DND-41 (cell line): Measurements from ENCODE around the gene OR52J3.

Source experiments
- ATAC-seq: fragments of 200-7000 bp; cut with Tn5 transposase; 3 replicates; pipeline ENCODE4 v1.9.1; 2021; ENCODE audit warnings: low read depth; ENCODE audit not compliant: insufficient read depth
- DNase-seq: peaks from one replicate; pipeline ENCODE4 v3.0.0-alpha.2; 2020
- H2AFZ ChIP-seq: 2 replicates; pipeline ENCODE4 v1.6.0; 2012; ENCODE audit warnings: low read depth, low read length
- H3K27ac ChIP-seq: 2 replicates; pipeline ENCODE4 v1.5.1; 2012; ENCODE audit warnings: low read length, inconsistent platforms
- H3K27me3 ChIP-seq: fragments of 200-600 bp; sonication (generic); 2 replicates; pipeline ENCODE4 v1.6.0; 2012; ENCODE audit warnings: low read length, mild to moderate bottlenecking, inconsistent platforms; ENCODE audit not compliant: insufficient read depth, poor library complexity
- H3K36me3 ChIP-seq: 2 replicates; pipeline ENCODE4 v1.5.1; 2012; ENCODE audit warnings: low read length, inconsistent platforms; ENCODE audit not compliant: insufficient read depth
- H3K4me1 ChIP-seq: 2 replicates; pipeline ENCODE4 v1.5.1; 2012; ENCODE audit warnings: mild to moderate bottlenecking, low read length; ENCODE audit not compliant: insufficient read depth
- H3K4me2 ChIP-seq: 2 replicates; pipeline ENCODE4 v1.6.0; 2012; ENCODE audit warnings: mild to moderate bottlenecking, moderate library complexity, low read length, inconsistent platforms; ENCODE audit not compliant: insufficient read depth
- H3K4me3 ChIP-seq, 2 experiments: fragments of 200-600 bp in 1 of 2; shearing (Covaris generic) in 1 of 2; 2 replicates each; pipeline ENCODE4 v1.5.1; 2012 to 2016; ENCODE audit warnings: inconsistent platforms in 2 of 2, low read length in 2 of 2, mild to moderate bottlenecking in 2 of 2, low read depth in 1 of 2, moderate library complexity in 1 of 2
- H3K79me2 ChIP-seq: 2 replicates; pipeline ENCODE4 v1.6.0; 2012; ENCODE audit warnings: low read length, inconsistent platforms; ENCODE audit not compliant: insufficient read depth
- H3K9ac ChIP-seq: 2 replicates; pipeline ENCODE4 v1.6.0; 2012; ENCODE audit warnings: low read depth, mild to moderate bottlenecking, inconsistent platforms, low read length, moderate library complexity
- H3K9me3 ChIP-seq: 2 replicates; pipeline ENCODE4 v1.5.1; 2012; ENCODE audit warnings: low read length, moderate library complexity, mild to moderate bottlenecking, inconsistent platforms; ENCODE audit not compliant: insufficient read depth, severe bottlenecking
- H4K20me1 ChIP-seq: 2 replicates; pipeline ENCODE4 v1.6.0; 2012; ENCODE audit warnings: low read length; ENCODE audit not compliant: insufficient read depth
- EZH2 ChIP-seq: IDR thresholded peaks from 3 replicates; pipeline ENCODE4 v1.6.1; 2012; ENCODE audit warnings: borderline replicate concordance, low read depth, mild to moderate bottlenecking, moderate library complexity, low read length, inconsistent platforms; ENCODE audit not compliant: severe bottlenecking
- TF ChIP-seq, protein P1 (sequence below): IDR thresholded peaks from 2 replicates; pipeline ENCODE4 v1.5.1; 2012; ENCODE audit warnings: borderline replicate concordance, low read length, moderate library complexity, mild to moderate bottlenecking; ENCODE audit not compliant: poor library complexity, severe bottlenecking; ENCODE audit errors: extremely low read depth

OR52J3 gene

DNA sequence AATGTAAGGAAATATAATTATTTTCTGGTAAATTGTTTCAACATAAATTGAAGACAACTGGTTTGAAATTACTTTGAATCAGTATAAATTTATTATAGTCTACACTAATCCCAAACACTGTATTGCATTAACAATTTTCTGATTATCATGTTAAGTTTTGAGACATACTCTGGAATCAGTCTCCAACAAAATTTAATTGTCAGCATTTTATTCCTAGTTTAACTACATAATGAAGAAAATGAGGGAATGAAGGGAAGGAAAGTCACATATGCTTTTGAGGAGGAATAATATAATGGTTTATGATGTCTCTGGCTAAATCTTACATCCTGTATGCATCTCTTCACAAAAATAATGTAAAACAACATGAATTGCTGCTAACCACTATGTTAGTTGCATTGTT lies 37.3 kb downstream of the OR52J3 start:
- Histone ChIP-seq H3K4me2 (no peak overlapping the region), H4K20me1 (no peaks in the 10 kb centered on the region), H3K36me3 (no peaks in the 10 kb centered on the region), H3K9ac (no peak overlapping the region), H3K79me2 (no peaks in the 10 kb centered on the region), H3K4me3 (no peak overlapping the region), H3K27me3 (no peaks in the 10 kb centered on the region), H3K4me1 (no peaks in the 10 kb centered on the region), H3K27ac (no peak overlapping the region), H2AFZ (no peak overlapping the region), H3K9me3 (no peaks in the 10 kb centered on the region)
- DNase-seq (no peak), ATAC-seq (no peak)
- no peak for TF ChIP-seq EZH2
- TF ChIP-seq, protein P1, sequence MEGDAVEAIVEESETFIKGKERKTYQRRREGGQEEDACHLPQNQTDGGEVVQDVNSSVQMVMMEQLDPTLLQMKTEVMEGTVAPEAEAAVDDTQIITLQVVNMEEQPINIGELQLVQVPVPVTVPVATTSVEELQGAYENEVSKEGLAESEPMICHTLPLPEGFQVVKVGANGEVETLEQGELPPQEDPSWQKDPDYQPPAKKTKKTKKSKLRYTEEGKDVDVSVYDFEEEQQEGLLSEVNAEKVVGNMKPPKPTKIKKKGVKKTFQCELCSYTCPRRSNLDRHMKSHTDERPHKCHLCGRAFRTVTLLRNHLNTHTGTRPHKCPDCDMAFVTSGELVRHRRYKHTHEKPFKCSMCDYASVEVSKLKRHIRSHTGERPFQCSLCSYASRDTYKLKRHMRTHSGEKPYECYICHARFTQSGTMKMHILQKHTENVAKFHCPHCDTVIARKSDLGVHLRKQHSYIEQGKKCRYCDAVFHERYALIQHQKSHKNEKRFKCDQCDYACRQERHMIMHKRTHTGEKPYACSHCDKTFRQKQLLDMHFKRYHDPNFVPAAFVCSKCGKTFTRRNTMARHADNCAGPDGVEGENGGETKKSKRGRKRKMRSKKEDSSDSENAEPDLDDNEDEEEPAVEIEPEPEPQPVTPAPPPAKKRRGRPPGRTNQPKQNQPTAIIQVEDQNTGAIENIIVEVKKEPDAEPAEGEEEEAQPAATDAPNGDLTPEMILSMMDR, result no peak

DNA sequence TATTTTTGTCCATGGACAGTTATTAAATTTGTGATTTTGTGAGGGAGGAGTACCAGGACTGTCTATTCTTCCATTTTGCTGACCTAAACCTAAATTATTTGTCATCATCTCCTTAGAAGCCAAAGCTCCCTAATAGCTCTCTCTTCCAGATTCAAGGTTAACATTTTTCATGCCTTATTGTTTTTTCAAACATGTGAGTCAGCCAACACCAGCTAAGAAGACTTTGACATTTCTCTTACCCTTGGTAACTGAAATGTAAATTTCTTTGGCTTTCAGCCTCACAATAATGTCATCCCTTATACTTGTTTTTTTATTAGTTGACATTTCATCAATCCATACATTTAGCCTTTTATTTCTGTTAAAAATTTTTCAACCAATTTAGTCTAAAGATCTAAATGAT lies 42.2 kb downstream of the OR52J3 start:
- no peak overlapping the region for H3K4me2 ChIP-seq
- ATAC-seq (no peak), DNase-seq (no peak)
- no peak overlapping the region for H2AFZ ChIP-seq
- no peaks in the 10 kb centered on the region for H4K20me1 ChIP-seq
- no peak overlapping the region for H3K27ac ChIP-seq
- no peaks in the 10 kb centered on the region for H3K4me1 ChIP-seq
- no peak overlapping the region for H3K9ac ChIP-seq
- no peaks in the 10 kb centered on the region for H3K36me3 ChIP-seq
- H3K79me2 ChIP-seq, result no peaks in the 10 kb centered on the region
- H3K9me3 ChIP-seq, result no peaks in the 10 kb centered on the region
- no peak overlapping the region for H3K4me3 ChIP-seq
- TF ChIP-seq, protein P1, result no peak
- TF ChIP-seq EZH2, result no peak
- no peaks in the 10 kb centered on the region for H3K27me3 ChIP-seq

DNA sequence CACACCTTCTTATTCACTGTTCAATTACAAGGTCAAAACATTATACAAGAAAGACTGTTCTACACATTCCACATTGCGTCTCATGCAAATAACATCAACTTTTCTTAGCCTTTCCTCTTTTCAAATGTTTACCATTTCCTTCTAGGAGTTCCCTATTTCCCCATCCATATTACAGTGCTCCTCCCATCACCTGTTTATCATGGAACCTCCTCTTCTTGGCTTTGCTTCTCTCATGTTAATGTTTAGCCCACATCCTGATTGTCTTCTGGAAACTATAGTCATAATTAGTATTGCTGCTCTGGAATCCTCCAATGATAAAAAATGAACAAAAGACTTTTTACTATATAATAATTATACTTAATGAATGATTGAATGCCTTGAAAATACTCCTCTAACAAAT lies 44.3 kb downstream of the OR52J3 start:
- no peaks in the 10 kb centered on the region for H3K36me3 ChIP-seq
- H3K9ac ChIP-seq, result no peak overlapping the region
- no peak overlapping the region for H2AFZ ChIP-seq
- no peaks in the 10 kb centered on the region for H3K79me2 ChIP-seq
- TF ChIP-seq EZH2, result no peak
- TF ChIP-seq, protein P1, result no peak
- H3K27ac ChIP-seq, result no peak overlapping the region
- no peaks in the 10 kb centered on the region for H3K9me3 ChIP-seq
- no peaks in the 10 kb centered on the region for H4K20me1 ChIP-seq
- H3K4me1 ChIP-seq, result no peaks in the 10 kb centered on the region
- no peak for ATAC-seq
- no peaks in the 10 kb centered on the region for H3K27me3 ChIP-seq
- no peak for DNase-seq
- no peak overlapping the region for H3K4me2 ChIP-seq
- no peak overlapping the region for H3K4me3 ChIP-seq
